HG02870 (cell line): ENCODE data around the gene PIGP.
"Not testable (repeated sequence)": the region's sequence is repeated elsewhere in the genome, so short reads cannot be mapped to it uniquely, and the experiment has no call there.

Experiments
- ATAC-seq: cut with Tn5 transposase; IDR thresholded peaks from one replicate; pipeline ENCODE4 v1.9.1; 2021; ENCODE audit warnings: mild to moderate bottlenecking, moderate library complexity; ENCODE audit not compliant: unreplicated experiment

PIGP gene

DNA sequence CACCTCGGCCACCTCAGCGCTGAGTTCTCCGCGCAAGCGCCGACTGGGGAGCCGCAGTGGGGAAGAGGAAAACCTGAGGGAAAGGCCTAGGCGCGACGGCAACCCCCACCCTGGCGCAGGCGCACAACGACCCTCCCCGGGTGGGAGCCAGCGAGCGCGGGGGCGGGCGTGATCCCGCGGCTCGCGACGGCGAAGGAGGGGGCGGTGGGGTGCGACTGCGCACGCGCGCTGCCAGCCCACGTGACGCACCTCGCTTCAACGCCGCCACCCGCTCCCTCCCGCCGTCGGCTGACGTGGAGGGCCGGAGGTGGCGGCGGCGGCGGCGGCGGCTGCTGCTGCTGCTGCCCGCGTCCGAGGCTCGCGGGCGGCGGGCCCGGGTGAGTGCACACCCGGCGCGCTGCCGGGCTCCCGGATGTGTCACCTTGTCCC lies at the start of gene PIGP, which contains the start of gene TTC3:
TSS of gene PIGP (minus strand) at position 84 of the 429 bp plus-strand sequence. CDS start 556 bp downstream, outside the sequence.
TSS of gene TTC3 (plus strand) at position 267 of the 429 bp plus-strand sequence. CDS start 14,004 bp downstream, outside the sequence.
- peak; percentile 62 for ATAC-seq

DNA sequence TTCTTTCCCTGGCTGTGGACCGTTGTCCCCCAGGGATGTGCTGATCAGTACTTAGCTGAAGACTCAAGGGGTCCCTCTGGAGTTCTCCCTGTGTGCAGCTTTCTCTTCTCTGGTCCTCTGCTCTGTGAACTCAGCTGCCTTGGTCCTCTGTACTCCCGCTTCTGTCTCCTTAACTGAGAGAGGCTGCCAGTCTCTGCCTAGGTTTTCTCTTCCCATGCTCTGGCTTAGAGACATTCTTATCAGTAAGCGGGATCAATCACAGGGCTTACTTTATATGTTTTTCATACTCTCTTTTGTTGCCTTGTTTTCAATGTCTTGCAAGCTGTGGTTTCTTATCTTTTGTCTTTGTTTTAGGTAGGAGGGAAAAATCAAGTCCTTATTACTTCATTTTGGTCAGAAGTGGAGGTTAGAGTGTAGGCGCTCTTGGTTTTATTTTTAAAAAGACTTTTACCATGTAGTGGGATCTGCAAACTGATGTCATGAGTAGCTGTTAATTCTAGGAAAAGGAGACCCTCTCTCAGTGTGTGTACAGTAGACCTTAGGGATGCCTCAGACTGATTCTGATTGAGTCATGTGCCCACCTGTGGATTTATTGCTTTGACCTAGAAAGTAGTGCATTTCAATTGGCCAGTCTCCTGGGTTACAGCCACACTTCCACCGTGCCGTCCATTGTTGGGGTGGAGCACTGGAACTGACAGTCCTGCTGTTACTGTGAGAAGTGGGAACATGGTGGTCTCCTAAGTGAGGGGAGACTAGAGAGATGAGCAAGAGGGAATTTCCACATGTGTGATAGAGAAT lies 46.7 kb upstream of the PIGP start:
- ATAC-seq: no peak

DNA sequence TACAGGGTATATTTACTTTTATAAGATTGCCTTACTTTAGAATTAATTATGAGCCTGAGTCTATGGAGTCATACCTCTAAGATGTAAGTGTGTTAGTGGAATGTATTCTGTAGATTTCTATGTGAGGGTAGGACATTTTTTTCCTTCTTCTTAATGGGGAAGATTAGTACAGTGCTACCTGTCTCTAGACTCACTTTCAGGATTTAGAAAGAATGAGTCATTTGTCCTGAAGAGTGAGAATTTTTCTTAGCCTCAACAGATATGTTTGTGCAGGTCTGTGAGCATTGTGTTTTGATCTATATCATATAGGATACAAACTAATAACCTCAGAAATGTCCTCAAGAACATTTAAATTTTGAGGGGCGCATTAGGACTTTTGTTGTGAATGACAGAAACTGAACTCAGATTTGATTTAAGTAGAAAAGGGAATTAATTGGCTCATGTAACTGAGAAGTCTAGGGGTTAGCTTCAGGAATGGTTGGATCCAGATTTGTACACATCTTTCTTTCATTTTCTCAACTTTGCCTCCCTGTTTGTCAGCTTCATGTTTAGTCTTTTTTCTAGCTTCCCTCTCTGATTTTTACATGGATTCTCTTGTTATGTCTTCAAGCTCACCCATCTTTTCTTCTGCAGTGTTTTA lies 45.4 kb upstream of the PIGP start:
- no peak for ATAC-seq

- no peak for ATAC-seq
These were observed 44.3 kb upstream of the PIGP start for GRCh38 chr21:37117204-37117603.

- not testable (repeated sequence) for ATAC-seq
These were observed 43.6 kb upstream of the PIGP start for GRCh38 chr21:37116459-37116858.

DNA sequence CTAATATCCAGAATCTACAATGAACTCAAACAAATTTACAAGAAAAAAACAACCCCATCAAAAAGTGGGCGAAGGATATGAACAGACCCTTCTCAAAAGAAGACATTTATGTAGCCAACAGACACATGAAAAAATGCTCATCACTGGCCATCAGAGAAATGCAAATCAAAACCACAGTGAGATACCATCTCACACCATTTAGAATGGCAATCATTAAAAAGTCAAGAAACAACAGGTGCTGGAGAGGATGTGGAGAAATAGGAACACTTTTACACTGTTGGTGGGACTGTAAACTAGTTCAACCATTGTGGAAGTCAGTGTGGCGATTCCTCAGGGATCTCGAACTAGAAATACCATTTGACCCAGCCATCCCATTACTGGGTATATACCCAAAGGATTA lies 41.4 kb upstream of the PIGP start:
- not testable (repeated sequence) for ATAC-seq

DNA sequence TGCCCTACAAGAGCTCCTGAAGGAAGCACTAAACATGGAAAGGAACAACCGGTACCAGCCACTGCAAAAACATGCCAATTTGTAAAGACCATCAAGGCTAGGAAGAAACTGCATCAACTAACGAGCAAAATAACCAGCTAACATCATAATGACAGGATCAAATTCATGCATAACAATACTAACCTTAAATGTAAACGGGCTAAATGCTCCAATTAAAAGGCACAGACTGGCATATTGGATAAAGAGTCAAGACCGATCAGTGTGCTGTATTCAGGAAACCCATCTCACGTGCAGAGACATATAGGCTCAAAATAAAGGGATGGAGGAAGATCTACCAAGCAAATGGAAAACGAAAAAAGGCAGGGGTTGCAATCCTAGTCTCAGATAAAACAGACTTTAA lies 38.2 kb upstream of the PIGP start:
- not testable (repeated sequence) for ATAC-seq

DNA sequence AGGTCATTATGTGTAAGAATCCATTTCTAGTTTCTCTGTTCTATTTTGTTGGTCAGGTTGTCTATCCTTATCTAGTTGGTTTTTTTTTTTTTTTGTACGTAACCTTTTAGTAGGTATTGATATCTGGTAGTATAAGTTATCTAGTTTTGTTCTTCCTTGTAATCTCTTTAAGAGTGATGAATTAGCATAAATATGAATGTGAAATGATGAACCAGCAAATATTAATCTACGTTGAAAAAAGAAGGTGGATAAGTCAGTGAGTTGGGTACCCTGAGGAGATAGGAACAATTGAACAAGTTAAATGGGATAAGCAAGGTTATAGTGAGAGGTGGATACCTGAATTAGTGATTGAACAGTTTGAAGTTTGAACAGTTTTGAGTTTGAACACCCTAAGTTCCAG lies 34.1 kb upstream of the PIGP start:
- no peak for ATAC-seq

- not testable (repeated sequence) for ATAC-seq
These were observed 29.9 kb upstream of the PIGP start for GRCh38 chr21:37102746-37103145.

GRCh38 chr21:37101384-37101783 lies 28.5 kb upstream of the PIGP start:
- ATAC-seq: no peak

- ATAC-seq: no peak
These were observed 27.4 kb upstream of the PIGP start for GRCh38 chr21:37100316-37100715.

- ATAC-seq: no peak
These were observed 25.9 kb upstream of the PIGP start for GRCh38 chr21:37098751-37099150.

GRCh38 chr21:37095821-37096220 lies 22.9 kb upstream of the PIGP start:
- no peak for ATAC-seq

DNA sequence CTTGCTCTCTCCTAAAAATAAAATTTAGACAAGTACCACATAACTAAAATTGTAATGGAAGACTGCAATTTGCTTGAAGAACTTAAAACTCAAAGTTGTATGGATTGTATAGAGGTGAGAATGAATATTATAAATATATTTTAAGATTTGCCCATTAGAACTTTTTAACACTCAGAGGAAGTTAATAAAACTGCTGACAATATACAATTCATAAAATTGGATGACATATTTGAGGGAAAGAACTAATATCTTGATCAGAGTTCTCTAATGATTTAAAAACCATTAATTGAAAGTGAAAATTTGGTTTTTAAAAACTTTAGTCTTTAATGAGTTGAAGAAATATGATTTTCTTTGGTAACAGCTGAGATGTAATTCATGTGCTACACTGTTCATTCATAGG lies 21.1 kb upstream of the PIGP start:
- no peak for ATAC-seq

DNA sequence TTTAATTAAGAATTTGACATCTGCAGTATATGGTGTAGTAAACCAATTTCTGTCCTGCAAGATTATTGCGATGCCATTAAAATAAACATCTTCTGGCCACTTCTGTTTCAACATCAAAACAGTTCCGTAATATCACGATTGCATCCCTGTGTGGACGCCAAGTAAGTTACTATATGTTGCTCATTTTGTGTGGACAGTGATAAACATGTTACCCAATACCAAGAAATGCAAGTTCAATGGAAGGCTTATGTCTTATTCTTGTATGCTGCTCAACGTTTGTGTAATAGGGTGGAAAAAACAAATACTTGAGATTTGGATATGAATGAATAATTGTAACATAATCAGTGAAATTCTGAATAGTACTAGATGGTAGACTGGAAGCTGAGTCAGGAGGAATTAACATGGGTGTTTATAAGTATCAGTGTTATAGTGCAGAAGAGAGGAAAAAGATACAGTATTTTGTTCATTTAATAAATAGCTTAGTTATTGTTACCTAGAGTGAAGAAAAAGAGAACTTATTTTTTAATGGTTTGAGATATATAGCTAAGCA lies 15.4 kb upstream of the PIGP start:
- no peak for ATAC-seq

GRCh38 chr21:37087188-37087587 lies 14.3 kb upstream of the PIGP start:
- no peak for ATAC-seq

DNA sequence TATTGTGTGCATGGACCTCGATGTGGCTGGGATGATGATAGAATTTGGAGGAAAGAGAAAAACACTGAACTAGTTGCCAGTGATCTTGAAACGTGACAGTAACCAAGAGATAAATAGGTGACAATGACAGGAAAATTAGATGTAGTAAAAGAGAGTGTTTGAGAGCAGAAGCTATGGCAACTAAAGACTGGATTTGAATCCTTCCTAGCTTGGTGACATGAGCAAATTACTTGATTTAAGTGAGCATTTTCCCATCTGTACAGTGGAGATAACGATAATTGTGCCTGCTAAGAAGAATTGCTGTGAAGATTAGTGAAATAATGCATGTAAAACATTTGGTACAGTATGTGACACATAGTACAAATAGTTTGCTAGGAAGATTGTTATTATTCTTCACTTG lies 12.9 kb upstream of the PIGP start:
- ATAC-seq: no peak

GRCh38 chr21:37082856-37083528 lies 10.1 kb upstream of the PIGP start:
- ATAC-seq: no peak

DNA sequence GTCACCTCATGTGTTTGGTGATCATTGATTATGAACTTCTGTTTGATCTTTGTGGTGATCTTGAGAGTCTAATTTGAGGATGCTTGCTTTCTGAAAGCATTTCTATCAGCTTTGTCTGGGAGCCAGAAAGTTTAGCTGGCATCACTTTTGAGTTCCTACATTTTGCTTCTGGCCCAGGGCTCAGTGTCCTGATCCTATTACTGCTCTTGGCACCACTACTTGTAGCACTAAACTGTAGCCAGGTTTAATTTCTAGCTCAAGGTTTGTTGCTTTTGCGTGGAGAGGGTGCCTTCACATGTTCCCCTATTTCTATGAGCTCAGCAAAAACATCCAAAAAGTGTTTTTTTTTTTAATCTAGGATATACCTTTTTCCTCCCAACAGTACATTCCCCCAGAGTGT lies 9.5 kb upstream of the PIGP start:
- ATAC-seq: no peak

- no peak for ATAC-seq
These were observed 6.4 kb upstream of the PIGP start for GRCh38 chr21:37079211-37079824.

GRCh38 chr21:37077403-37077802 lies 4.5 kb upstream of the PIGP start:
- ATAC-seq: no peak
